Hematopoietic multipotent progenitor cell treated with erythropoietin and hydrocortisone succinate and interleukin-3 and kit ligand, for 6 days (in vitro differentiated cells): ENCODE measurements around the gene NASP.
A peak's percentile ranks its signal among the peaks of the same experiment; 100 is the strongest.

ENCODE experiments used
- DNase-seq: peaks from one replicate; pipeline ENCODE4 v3.0.0-alpha.2; 2015

NASP gene

DNA sequence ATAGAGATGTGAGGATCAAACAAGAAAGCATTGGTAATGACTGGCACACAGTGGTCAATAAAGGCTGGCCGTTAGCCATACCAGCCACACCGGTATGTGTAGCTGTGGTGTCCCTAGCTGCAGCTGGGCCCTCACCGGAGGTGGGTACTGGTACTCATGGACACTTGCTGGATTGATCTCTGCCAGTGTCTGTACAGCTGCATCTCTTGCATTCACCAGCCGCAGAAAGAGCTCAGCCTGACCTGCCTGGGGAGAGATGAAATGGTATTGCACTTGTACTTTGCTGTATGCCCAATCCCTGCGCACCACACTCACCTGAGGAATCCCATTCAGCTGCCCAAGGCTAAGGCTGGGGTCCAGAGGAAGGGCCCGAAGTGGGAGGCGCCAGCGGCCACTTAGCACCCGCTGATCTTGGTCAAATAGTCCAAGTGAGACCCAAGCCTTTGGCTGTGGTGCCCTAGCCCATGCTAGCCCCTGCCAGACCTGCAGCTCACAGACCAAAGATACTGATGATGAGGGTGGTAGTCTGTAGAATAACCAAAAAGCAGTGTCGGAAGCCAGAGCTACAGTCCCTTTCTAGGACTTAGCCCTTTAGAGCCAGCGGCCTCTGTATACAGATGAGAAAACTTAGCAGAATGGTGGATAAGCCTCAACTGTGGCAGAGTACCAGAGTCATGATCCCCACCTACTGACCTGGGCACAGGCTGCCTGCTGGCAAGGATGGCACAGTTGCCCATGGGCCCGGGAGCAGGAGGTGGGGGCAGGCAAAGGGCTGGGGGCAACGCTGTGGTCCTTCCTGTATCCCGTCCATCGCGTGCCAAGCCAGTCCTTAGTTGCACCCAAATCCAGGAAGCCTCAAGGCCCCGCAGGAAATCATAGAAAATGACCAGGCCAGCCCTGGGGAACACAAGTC, 37.0 kb downstream of the NASP start:
- no peak for DNase-seq

DNA sequence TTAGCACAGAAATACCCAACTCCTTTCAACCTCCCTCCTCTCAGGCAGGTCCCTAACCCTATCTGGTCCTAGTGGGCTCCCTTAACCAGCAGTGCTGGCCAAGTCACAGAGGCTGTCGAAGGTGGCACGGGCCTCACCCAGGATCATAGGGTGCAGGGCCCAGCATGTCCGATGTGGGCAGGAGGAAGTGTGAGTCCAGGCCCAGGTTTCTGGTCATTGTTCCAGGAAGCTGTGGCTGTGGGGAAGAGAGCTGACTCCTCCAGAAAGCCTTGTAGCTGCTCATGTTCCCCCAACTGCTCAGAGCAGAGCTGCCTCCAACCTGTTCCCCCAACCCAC, 37.6 kb downstream of the NASP start:
- DNase-seq, result no peak

DNA sequence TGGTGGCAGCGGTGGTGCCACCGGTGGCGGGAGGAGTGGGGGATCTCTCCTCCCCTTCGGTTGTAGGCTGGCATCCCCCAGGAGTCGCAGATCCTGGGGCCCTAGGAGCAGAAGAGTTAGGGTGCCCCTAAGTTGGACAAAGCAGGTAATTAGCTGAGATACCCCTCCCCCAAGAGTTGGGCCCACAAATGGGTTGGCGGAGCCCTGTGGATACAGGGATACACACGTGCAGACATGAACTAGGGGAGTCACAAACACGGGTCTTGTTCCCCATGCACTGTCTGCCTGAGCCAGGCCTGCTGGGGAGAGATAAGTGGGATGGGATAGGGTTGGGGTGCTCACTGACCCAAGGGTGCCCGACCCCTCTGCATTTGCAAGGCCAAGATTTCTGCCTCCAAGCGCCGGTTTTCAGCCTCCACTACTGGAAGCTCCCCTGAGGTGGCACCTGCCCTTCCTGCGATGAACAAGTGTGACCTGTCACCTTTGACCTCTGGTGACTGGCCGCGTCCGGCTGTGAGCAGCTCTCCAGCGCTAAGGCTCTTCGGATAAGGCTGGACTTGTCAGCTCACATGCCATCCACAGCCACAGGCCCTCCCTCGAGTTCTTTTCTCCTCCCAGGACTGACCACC, 38.2 kb downstream of the NASP start:
- no peak for DNase-seq

DNA sequence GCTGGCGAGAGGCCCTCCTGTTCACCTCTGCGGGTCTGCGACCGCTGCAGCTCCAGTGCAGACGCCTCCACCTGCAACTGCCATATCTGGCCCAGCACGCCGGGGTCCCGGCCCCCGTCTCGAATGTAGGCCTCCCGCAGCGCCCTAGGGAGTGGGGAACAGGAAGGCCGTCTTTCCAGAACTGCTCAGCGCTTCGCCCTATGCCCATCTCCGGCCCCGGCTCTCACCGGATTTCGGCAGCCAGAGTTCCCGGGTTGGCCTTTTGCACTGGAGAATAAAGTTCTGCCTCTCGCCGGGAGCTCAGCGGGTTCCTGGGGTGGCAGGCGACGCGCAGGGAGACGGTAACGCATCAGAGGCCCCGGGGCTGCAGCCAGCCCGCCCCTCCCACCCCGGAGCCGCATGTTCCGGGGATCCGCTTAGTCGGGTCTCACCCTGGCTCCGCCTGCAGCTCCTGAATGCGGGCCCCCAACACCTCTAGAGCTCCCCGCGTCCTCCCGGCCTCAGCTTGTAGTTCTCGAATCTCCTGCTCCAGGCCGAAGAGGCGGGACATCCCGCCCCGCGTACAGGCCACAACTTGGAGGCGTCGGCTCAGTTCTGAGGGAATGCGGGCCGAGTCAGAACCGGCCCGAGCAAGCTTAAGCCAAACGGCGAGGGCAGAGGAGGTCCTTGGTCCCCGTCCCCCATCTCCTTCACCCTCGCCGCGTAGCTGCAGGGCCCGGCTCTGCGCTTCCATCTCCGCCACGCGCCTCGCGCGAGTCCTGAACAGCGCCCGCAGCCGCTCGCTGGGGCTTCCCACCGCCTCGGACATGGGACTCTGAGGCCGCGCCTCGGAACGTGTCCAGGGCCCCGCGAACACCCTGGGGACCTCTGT, 38.9 kb downstream of the NASP start:
- DNase-seq, result no peak

DNA sequence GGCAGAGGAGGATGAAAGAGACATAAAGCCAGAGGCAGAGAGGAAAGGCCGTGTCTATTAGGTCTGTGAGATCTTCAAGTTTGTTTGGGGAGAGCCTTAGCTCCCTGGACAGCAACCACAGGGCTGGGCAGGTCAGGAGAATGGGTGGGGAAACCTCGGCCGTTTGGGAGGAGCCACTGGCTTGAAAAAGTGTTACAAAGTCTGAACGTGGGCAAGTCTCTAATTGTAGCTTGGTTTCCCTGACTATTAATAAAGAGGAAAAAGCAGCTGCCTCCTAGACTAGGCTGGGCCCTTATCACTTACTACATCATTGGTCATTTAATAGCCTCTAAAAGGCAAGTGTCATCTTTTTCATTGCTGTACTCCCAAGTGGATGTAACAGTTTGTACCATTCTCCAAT, 40.1 kb downstream of the NASP start, which contains the start of gene CCDC17:
Gene CCDC17, minus strand, starts transcription at position 83 of the 400 bp plus-strand sequence. CDS start 145 bp downstream, outside the sequence.
- DNase-seq, result peak; percentile 31

DNA sequence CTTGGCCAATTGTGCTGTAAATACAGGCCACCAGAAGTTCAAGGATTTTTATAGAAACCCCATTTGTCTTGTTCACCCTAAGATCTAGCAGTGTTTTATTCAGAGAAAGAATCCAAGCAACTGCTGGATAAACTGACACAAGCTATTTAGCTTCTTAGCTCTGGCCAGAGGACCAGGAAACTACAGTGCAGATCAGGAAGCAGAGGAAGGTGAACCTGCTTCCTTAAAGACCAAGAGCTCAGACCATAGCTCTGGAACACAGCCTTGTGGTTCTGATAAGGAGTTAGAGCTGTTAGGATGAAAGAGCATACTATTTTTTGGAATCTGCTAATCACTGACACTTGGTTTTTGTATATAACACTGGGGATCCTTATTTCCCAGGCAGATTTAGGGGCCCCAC, 45.2 kb downstream of the NASP start:
- no peak for DNase-seq

DNA sequence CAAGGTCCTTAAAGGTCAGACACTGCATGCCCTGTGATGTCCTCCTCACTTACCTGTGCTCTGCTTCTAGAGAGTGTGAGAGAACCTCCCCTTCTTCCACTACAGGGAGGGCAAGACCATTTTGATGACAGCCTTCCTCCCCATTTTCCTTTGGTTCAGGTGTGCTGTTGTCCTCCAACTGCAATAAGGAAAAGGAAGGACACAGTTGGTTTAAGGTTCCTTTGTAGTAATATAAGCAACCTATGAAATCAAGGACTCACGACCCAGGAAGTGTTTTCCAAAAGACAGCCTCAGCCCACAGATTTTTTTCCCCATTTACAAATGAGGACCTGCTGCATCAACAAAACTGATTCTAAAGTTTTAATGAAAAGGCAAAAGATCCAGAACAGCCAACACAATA, 46.6 kb downstream of the NASP start:
- DNase-seq, result no peak

DNA sequence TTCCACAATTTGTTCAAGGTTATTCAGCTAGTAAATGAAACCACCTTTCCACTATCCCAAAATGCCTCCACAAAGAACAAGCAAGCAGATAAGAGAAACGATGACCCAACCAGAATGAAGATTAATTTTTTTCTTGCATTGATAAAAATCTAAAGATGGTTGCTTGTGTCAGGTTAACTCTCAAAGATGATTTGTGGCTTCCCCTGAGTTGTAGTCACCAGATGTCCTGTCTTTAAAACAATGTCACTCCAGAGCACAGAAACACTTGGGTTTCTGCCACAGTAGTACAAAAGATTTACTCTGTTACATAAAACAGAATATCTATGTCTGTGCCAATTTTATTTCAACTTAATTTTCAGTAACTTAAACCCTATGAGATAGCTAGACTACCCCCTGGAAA, 51.4 kb downstream of the NASP start:
- no peak for DNase-seq

DNA sequence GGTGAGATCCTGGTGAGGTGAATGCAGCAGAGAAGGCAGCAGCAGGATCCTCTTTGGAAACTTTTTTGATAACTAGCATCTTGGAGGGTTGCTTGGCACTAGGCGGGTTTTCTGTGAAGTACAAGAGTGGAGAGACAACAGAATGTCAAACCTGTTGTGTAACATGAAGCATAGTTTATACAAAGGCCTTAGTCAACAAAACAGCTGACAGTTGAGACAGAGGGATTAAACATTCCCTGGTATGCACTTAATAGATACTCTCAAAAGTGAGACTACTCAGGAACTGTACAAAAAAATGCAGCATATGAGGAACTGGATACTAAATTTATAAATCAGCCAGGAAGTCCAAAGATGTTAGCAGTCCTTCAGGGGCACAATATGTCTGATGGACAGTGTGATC, 56.5 kb downstream of the NASP start:
- no peak for DNase-seq

DNA sequence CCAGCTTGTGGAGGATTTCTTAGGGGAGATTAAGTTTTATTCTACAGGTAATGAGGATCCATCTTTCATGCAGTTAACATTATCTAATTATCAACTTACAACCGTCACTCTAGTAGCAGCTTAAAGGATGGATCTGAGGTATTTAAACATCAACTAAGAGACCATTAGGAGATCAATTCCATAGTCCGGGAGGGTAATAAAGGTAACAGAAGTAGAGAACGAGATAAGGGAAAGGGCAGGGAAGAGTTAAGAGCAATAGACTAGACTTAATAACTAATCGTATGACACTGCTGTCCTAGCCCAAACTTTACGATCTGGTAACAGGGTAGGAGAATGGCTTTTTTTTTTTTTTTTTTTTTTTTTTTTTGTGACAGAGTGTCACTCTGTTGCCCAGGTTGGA, 59.5 kb downstream of the NASP start:
- no peak for DNase-seq

DNA sequence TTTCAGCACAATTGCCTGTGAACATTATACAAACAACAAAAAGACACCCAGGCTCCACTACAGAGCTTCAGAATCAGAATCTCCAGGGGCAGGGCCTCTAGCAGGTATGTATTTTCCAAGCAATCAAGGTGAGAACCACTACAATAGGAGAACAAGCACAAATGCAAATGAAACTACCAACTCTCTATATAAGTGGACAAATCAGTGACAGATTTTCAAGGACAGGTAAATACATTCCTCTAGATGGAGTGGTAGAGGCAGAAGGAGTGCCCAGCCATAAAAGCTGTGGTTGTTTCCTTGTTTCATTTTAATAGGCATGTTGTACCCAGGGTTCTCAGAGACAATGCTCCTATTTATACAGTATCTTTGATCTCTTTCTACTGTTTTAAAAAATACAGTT, 60.1 kb downstream of the NASP start:
- no peak for DNase-seq

DNA sequence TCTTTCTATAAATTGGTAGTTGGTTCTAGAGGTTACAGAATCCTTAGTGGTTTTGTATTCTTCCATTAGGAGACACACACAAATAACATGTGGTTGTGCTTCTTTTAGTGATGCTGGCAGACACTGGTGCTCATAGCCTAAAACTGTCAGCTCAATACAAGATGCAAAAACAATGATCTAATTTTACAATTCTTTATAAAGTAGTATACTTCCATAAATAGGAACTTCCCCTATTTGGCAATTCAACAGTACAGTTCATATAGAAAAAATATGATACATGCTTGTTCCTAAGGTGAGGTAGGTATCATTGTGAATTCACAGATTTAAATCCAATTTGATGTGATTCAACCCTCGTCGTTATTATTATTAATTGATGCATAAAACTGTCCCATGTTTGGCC, 60.8 kb downstream of the NASP start:
- no peak for DNase-seq

DNA sequence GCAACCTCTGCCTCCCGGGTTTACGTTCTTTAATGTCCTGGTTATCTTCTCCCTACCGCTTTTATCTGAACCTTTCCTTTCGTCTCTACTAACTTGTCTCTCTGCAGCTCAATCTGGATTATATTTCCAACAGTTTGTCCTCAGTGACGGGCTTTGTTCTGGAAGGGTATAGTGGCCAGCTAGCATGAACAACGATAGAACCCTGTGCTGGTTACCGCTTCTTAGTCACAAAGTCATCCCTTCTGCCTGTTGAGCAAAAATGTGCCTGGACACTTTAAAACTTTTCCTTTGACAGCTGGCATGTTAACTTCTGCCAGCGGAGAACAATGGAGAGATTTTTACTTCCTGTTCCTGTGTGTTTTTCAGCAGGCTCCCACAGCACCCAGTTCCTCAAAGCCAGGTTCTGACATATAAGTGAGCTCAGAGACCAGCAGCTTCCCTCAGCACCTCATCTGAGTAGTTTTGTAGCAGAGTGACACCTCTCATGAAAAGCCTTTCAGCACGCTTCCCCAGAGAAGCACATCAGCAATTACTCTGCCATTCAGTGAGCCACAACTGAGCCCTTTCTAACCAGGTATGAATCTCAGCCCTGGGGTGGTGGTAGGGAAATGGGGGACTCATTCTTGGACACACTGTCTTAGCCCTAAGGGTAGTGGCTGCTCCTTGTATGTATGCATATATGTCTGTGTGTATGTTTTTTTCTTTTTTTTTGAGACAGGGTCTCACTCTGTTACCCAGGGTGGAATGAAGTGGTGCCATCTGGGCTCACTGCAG, 63.6 kb downstream of the NASP start:
- no peak for DNase-seq

DNA sequence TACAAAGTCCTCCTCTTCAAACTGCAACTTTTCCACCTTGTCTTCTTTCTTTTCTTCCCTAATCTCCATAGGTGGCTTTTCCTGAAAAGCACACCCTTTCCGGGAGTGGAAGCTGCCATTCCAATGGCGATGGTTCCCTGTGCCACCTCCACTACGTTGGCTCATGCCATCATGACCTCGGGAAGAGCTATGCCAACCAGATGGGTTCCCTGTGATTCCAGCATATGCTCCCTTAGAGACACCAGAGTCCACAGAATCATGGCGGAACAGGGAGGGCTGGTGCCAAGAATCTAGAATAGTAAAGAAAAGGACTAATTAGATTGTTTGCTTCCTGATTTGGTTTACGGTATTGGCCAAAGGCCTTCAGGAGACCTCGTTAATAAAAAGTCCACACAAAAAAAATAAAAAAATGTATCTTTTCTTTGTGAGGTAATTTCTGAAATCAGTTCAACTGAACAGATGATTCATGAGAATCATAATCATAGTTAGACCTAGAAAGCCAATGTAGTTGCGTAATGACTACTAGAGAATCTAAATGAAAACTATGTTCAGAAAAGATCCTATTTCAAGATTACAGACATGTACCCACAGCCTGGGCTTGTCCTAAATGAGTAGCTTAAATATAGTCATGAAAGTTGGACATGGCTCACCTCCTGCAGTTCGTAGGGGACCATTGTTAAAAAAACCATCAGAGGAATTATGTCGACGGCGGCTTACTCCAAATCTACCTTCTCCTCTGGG, 70.9 kb downstream of the NASP start:
- peak; percentile 30 for DNase-seq

DNA sequence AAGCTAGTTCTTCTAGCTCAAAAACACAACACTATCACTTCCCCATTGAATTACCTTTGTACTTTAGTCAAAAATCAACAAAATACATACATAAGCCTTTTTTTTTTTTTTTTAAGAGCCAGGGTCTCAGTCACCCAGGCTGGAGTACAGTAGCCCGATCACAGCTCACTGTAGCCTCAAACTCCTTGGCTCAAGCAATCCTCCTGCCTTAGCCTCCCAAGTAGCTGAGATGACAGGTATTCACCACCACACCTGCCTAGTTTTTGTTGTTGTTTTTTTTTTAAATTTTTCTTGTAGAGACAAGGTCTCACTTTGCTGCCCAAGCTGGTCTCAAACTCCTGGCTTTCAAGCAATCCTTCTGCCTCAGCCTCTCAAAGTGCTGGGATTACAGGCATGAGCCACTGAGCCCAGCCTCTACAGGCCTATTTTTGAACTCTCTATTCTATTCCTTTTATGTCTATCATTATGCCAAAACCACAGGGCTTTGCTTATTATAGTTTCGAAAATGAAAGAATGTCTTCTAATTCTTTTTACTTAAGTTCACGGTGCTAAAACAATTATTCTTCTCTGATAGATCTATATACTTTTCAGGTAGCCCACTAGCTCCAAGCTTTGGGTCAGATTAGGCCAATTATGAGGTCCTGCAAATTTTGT, 72.9 kb downstream of the NASP start:
- DNase-seq, result no peak

DNA sequence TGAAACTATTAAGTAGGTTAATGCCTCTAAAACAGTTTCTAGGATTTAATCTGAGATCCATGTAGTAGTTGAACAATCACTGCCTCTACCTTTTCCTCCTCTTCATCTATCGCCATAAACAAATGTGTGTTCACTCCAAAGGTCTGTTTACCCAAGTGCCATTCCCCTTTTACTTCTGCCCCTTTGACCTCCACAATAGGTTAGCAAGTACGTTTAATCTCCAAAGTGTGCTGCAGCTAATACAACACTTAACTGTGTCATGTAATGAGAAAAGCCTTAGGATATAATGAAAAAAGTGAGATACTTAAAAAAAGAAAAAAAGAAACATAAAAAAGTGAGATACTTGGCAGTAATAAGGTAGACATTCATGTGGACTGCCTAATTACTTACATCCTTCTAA, 74.3 kb downstream of the NASP start:
- no peak for DNase-seq

DNA sequence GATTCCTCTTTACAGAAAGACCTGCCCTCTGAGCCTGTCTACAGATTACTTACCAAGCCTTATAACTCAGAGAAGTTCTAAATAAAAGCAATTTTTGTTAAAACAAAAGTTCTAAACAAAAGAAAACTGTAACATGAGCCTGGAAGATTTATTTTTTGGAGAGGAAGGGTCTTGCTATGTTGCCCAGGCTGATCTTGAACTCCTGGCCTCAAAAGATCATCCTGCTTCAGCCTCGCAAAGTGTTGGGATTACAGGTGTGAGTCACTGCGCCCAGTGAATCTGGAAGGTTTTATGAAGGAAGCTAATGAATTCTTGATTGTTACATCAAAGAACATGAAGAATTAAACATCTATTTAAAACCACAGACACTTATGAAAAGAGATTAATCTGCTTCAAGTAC, 75.4 kb downstream of the NASP start:
- no peak for DNase-seq

DNA sequence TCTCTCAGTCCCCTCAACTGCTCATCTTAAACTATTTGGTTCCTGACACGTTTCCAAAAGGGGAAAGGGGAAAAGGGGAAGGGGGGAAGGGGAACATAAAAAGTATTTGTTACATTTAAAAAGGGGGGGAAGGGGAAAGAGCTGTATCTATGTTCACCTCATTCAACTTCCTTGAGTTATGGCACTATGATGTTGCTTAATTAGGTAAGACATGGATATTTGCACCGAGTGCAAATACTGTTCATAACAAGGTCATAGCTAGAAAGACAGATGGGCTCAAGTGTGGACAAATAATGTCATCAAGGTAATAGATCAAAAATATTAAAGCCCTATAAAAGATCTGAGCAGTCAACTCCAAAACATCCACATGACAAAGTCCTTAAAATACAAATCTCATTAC, 76.5 kb downstream of the NASP start:
- no peak for DNase-seq

DNA sequence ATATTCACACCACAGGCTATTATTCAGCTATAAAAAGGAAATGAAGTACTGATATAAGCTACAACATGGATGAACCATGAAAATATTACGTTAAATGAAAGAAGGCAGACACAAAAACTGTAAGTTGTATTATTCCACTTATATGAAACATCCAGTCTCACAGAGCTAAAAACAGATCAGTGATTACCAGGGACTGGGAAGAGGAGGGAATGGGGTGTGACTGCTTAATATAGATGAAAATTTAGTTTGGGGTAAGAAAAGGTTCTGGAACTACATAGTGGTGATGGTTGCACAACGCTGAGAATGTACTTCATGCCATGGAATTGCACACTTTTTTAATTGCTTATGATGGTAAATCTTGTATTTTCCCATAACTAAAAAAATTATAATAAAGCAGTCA, 83.0 kb downstream of the NASP start:
- no peak for DNase-seq

DNA sequence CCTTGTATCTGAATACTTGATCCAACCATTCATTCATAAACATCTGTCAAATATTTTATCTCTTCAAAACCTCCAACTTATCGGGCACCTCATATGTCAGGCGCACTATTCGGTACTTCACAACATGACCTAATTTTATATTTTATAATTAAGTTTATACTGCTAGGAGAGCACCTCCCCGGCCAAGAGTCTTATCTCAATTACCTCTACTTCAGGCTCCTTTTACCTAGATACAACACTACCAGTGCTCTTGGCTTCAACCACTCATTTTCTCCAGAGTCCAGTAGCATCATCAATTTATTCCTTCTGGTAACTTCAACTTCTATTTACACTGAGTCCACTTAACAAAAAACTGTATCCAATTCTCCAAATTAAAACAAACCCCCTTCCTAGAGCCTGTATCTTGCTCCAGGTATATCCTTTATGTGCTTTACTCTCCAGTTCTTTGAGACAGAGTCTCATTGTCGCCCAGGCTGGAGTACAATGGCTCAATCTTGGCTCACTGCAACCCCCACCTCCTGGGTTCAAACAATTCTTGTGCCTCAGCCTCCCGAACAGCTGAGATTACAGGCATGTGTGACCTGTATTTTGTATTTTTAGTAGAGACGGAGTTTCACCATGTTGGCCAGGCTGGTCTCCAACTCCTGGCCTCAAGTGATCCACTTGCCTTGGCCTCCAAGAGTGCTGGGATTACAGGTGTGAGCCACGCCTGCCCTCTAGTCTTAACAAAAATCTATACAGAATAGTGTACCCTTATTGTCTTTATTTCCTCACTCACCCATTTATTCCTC, 83.7 kb downstream of the NASP start:
- DNase-seq, result peak; percentile 20
